ENCODE measurements around the gene GOLGA3. TPM values are rescaled to one million over a fixed set of nuclear protein-coding genes. Genes with fewer than 3 reads are reported as not detected.

GOLGA3 gene
- total RNA-seq, 2 experiments from 2014 or later, result 63.8 to 64.7 TPM

GRCh38 chr12:132723015-132723763 is 105.5 kb downstream of the GOLGA3 start:
- H3K4me3 Mint-ChIP-seq, result no peak overlapping the region
- peaks cover 26% of the 10 kb centered on the region for H3K36me3 Mint-ChIP-seq
- ATAC-seq (ENCODE audit: low read depth) (no peak), DNase-seq (no peak)
- H3K9me3 Mint-ChIP-seq, result no peaks in the 10 kb centered on the region
- H3K4me1 Mint-ChIP-seq, result peaks cover 2% of the 10 kb centered on the region
- no peak overlapping the region for H3K27ac Mint-ChIP-seq
- POLR2A ChIA-PET, result no interaction called here
- no peaks in the 10 kb centered on the region for H3K27me3 Mint-ChIP-seq

- ATAC-seq (ENCODE audit: low read depth), result no peak
- POLR2A ChIA-PET, result interaction anchor here (0.8 kb wide), 1 partner anchor 93 kb away, joined by 3 read pairs; no protein-coding TSS in a partner anchor
- no peak overlapping the region for H3K27ac Mint-ChIP-seq
Observed at GRCh38 chr12:132720606-132721345, 107.9 kb downstream of the GOLGA3 start.

GRCh38 chr12:132719954-132720324 is 108.7 kb downstream of the GOLGA3 start:
- Mint-ChIP-seq H3K36me3 (peaks cover 10% of the 10 kb centered on the region), H3K27me3 (no peaks in the 10 kb centered on the region), H3K4me3 (no peak overlapping the region), H3K27ac (no peak overlapping the region), H3K9me3 (no peaks in the 10 kb centered on the region), H3K4me1 (no peaks in the 10 kb centered on the region)
- POLR2A ChIA-PET, result no interaction called here
- no peak for DNase-seq
- ATAC-seq (ENCODE audit: low read depth), result no peak

More at GRCh38 chr12:132720606-132721345, 107.9 kb downstream of the GOLGA3 start:
- H3K4me3 Mint-ChIP-seq, result no peak overlapping the region
- no peak for DNase-seq
- peaks cover 2% of the 10 kb centered on the region for H3K4me1 Mint-ChIP-seq
- peaks cover 12% of the 10 kb centered on the region for H3K36me3 Mint-ChIP-seq
- H3K9me3 Mint-ChIP-seq, result no peaks in the 10 kb centered on the region
- H3K27me3 Mint-ChIP-seq, result no peaks in the 10 kb centered on the region

- ATAC-seq (ENCODE audit: low read depth), result no peak
- Mint-ChIP-seq H3K36me3 (peaks cover 10% of the 10 kb centered on the region), H3K27ac (no peak overlapping the region), H3K4me3 (no peak overlapping the region), H3K4me1 (peaks cover 3% of the 10 kb centered on the region), H3K27me3 (no peaks in the 10 kb centered on the region), H3K9me3 (no peaks in the 10 kb centered on the region)
- POLR2A ChIA-PET, result interaction anchor here (0.6 kb wide), 1 partner anchor 9 kb away, joined by 3 read pairs; the partner anchor contains the start of gene PGAM5
- DNase-seq, result no peak
Observed at GRCh38 chr12:132719141-132719953, 109.3 kb downstream of the GOLGA3 start.

Other genes with a start within 250 kb of the GOLGA3 start
- not detected for gene LRCOL1, start 218.3 kb downstream of the GOLGA3 start, total RNA-seq
- gene P2RX2, start 210.1 kb downstream of the GOLGA3 start, total RNA-seq, result not detected
- gene POLE, start 141.5 kb downstream of the GOLGA3 start, total RNA-seq, result 100 to 1,000 TPM; 168 TPM
- 10 to 100 TPM; 26.6 to 29.2 TPM for gene PXMP2, start 141.3 kb downstream of the GOLGA3 start, total RNA-seq
- gene PGAM5, start 118.0 kb downstream of the GOLGA3 start, total RNA-seq, result 10 to 100 TPM; 34.3 to 41.8 TPM
- gene ANKLE2, start 67.0 kb downstream of the GOLGA3 start, total RNA-seq, result 10 to 100 TPM; 90.3 to 92.9 TPM
- gene CHFR, start 58.7 kb upstream of the GOLGA3 start, total RNA-seq, result 10 to 100 TPM; 93.6 to 96.1 TPM
- gene ZNF605, start 127.4 kb upstream of the GOLGA3 start, total RNA-seq, result 10 to 100 TPM; 12.3 to 13.6 TPM
- gene ZNF26, start 157.5 kb upstream of the GOLGA3 start, total RNA-seq, result 10 to 100 TPM; 22.5 to 25.5 TPM
- 10 to 100 TPM; 36.2 to 40.8 TPM for gene ZNF84, start 208.6 kb upstream of the GOLGA3 start, total RNA-seq